RWPE2 (cell line): ENCODE results near the gene C2orf68.

Experiments used
- ATAC-seq: fragments of 200-7000 bp; cut with Tn5 transposase; 3 replicates; pipeline ENCODE4 v1.9.1; 2021; ENCODE audit warnings: low read depth
- DNase-seq: peaks from one replicate; pipeline ENCODE4 v3.0.0-alpha.2; 2020; ENCODE audit warnings: low spot score
- H3K27ac ChIP-seq: fragments of 450-650 bp; 2 replicates; pipeline ENCODE4 v1.5.1; 2017; ENCODE audit warnings: mild to moderate bottlenecking; ENCODE audit not compliant: poor library complexity, severe bottlenecking
- H3K27me3 ChIP-seq: fragments of 250-450 bp; sonication (Bioruptor Pico); 2 replicates; pipeline ENCODE4 v1.5.1; 2021; ENCODE audit warnings: mild to moderate bottlenecking, moderate library complexity; ENCODE audit not compliant: insufficient read depth, poor library complexity, severe bottlenecking
- H3K36me3 ChIP-seq: fragments of 250-450 bp; sonication (Bioruptor Pico); 2 replicates; pipeline ENCODE4 v1.5.1; 2020; ENCODE audit warnings: low read depth, mild to moderate bottlenecking, moderate library complexity
- H3K4me1 ChIP-seq: fragments of 250-450 bp; sonication (Bioruptor Pico); 2 replicates; pipeline ENCODE4 v1.5.1; 2021; ENCODE audit warnings: mild to moderate bottlenecking, moderate library complexity; ENCODE audit not compliant: insufficient read depth, poor library complexity, severe bottlenecking
- H3K4me3 ChIP-seq: fragments of 250-450 bp; sonication (Bioruptor Pico); 2 replicates; pipeline ENCODE4 v1.5.1; 2021; ENCODE audit warnings: mild to moderate bottlenecking, moderate library complexity; ENCODE audit not compliant: severe bottlenecking
- H3K9me3 ChIP-seq: fragments of 250-450 bp; sonication (Bioruptor Pico); 2 replicates; pipeline ENCODE4 v1.5.1; 2021; ENCODE audit warnings: mild to moderate bottlenecking, moderate library complexity; ENCODE audit not compliant: severe bottlenecking
- CTCF ChIP-seq: fragments of 450-650 bp; IDR thresholded peaks from one replicate; pipeline ENCODE4 v1.5.1; 2017; ENCODE audit warnings: mild to moderate bottlenecking, moderate library complexity; ENCODE audit not compliant: poor library complexity, severe bottlenecking

C2orf68 gene

DNA sequence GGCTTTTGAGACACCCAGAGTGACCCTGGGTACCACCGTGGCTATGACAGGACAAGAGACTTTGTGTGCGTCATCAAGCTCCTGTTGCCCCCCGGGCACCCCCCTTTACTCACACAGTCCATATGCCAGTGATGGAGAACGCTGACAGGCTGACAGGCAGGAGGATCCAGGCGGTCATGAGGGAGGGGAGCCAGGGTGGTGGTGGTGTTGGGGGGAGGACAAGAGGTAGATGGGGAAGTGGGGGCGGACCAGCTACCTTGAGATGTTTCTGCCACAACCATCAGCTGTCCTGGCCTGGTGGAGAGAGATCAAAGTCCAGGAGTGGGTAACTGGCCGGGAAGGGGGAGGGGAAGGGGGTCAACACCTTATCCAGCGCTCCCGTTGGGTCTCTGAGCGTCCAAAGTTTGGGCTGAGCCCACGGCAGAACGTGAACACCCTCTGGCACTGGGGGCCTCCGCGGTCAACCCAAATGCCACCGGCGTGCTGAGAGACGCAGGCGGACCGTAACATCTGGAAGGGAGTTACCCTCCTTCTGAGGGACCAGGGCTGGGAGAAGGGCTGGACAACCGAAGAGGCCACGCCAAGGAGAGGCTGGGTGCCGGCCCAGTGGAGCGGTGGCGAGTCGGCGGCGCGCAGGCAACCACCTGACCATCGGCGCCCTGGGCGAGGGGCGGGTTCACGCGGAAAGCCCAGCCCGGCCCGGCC is 9.9 kb downstream of the C2orf68 start:
- Histone ChIP-seq H3K36me3 (peaks cover 18% of the 10 kb centered on the region), H3K27ac (peak overlapping the region; percentile 5), H3K4me1 (peaks cover 20% of the 10 kb centered on the region), H3K9me3 (no peaks in the 10 kb centered on the region), H3K4me3 (peak overlapping the region; percentile 58), H3K27me3 (no peaks in the 10 kb centered on the region)
- peak; percentile 41 for ATAC-seq
- TF ChIP-seq CTCF: no peak
- DNase-seq: no peak

- no peak for DNase-seq
- Histone ChIP-seq H3K4me3 (peak overlapping the region; percentile 58), H3K27me3 (no peaks in the 10 kb centered on the region), H3K27ac (no peak overlapping the region), H3K9me3 (no peaks in the 10 kb centered on the region), H3K4me1 (peaks cover 20% of the 10 kb centered on the region), H3K36me3 (peaks cover 24% of the 10 kb centered on the region)
- ATAC-seq: no peak
- no peak for TF ChIP-seq CTCF
Measured at GRCh38 chr2:85600951-85601770, 10.7 kb downstream of the C2orf68 start.

GRCh38 chr2:85600235-85600575 is 11.7 kb downstream of the C2orf68 start:
- H3K27ac ChIP-seq: no peak overlapping the region
- ATAC-seq (no peak), DNase-seq (no peak)
- peaks cover 24% of the 10 kb centered on the region for H3K36me3 ChIP-seq
- peaks cover 17% of the 10 kb centered on the region for H3K4me1 ChIP-seq
- no peaks in the 10 kb centered on the region for H3K9me3 ChIP-seq
- no peak overlapping the region for H3K4me3 ChIP-seq
- TF ChIP-seq CTCF: no peak
- no peaks in the 10 kb centered on the region for H3K27me3 ChIP-seq

DNA sequence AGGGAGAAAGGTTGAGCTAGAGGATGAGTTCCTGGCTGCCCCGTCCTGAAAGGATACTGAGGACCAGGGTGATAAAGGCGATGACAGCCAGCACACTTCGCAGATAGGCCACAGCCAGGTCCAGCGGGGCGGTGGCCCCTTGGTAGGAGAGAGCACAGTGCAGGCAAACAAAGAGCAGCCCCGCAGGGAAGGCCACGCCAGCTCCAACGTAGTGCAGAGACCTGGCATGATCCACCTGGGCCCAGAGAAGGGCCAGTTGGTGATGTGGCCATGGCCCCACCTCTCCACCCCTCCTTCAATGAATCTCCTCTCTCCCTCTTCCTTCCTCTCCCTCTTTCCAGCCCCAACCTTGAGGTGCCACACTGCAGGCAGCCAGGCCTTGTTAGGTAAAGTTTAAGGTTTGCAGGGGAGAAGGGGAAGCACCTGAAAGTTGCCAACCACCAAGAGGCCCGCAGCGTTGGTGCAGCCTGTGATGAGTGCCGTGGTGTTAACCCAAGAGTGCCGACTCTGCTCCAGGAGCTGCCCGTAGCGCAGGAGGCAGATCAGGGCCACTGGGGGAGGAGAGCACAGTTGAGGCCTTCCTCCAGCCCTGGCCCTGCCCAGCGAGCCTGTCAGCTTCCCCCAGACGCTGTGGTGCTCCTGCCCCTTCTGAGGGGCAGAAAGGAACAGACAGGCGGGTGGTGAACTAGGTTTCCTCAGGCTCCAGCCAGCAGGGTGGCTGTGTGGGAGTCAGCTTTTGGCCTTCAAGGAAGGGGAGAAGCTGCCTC is 12.2 kb downstream of the C2orf68 start:
- no peak for DNase-seq
- peaks cover 11% of the 10 kb centered on the region for H3K4me1 ChIP-seq
- peaks cover 24% of the 10 kb centered on the region for H3K36me3 ChIP-seq
- no peaks in the 10 kb centered on the region for H3K27me3 ChIP-seq
- ATAC-seq: no peak
- H3K4me3 ChIP-seq: no peak overlapping the region
- no peak overlapping the region for H3K27ac ChIP-seq
- no peak for TF ChIP-seq CTCF
- no peaks in the 10 kb centered on the region for H3K9me3 ChIP-seq
